Hepatocyte (in vitro differentiated cells): ENCODE data around the gene ZPBP2.

Experiments used
- EZH2 ChIP-seq: fragments of 200-600 bp; sonication (generic); IDR thresholded peaks from 2 replicates; pipeline ENCODE4 v1.6.1; 2016; ENCODE audit warnings: antibody characterized with exemption, mild to moderate bottlenecking, borderline replicate concordance
- EZH2phosphoT487 ChIP-seq: fragments of 200-600 bp; sonication (generic); IDR thresholded peaks from one replicate; pipeline ENCODE4 v1.6.1; 2018; ENCODE audit warnings: antibody characterized with exemption, mild to moderate bottlenecking, low read depth, moderate library complexity; ENCODE audit not compliant: unreplicated experiment, severe bottlenecking
- TF ChIP-seq, protein P1 (sequence below): fragments of 200-600 bp; sonication (generic); IDR thresholded peaks from 2 replicates; pipeline ENCODE4 v1.5.1; 2016; ENCODE audit warnings: antibody characterized with exemption, mild to moderate bottlenecking; ENCODE audit not compliant: poor library complexity

DNA sequence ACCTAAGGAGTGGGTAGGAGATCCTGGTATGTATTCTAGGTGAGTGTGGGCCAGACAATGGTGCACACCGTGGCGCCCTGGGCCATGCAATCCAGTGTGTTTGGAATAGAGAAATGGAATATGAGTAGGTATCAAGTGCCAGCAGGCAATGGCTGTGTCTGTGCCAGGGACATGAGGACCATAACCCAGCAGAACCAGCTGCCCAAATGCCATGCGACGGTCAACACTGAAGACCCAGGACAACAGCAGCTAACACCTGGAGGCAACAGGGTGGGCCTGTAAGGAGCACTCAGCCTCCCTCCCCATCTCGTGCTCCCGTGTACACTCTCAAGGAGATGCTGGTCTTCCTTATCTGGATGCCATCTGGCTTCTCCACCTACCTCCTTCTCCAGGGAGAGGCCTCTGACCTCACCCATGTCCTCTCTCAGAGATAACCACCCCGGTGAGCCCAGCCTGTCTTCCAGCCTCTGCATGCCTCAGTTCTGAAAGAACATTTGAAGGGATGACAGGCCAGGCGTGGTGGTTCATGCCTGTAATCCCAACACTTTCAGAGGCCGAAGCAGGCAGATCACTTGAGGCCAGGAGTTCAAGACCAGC is 51.2 kb downstream of the ZPBP2 start:
- TF ChIP-seq, protein P1, sequence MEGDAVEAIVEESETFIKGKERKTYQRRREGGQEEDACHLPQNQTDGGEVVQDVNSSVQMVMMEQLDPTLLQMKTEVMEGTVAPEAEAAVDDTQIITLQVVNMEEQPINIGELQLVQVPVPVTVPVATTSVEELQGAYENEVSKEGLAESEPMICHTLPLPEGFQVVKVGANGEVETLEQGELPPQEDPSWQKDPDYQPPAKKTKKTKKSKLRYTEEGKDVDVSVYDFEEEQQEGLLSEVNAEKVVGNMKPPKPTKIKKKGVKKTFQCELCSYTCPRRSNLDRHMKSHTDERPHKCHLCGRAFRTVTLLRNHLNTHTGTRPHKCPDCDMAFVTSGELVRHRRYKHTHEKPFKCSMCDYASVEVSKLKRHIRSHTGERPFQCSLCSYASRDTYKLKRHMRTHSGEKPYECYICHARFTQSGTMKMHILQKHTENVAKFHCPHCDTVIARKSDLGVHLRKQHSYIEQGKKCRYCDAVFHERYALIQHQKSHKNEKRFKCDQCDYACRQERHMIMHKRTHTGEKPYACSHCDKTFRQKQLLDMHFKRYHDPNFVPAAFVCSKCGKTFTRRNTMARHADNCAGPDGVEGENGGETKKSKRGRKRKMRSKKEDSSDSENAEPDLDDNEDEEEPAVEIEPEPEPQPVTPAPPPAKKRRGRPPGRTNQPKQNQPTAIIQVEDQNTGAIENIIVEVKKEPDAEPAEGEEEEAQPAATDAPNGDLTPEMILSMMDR, result no peak
- TF ChIP-seq EZH2phosphoT487 (no peak), EZH2 (no peak)
